B cell (primary cell): Measurements from ENCODE around the gene BCAM. TPM values are rescaled to one million over a fixed set of nuclear protein-coding genes. Genes with fewer than 3 reads are reported as not detected.

ENCODE experiments used
- ATAC-seq: fragments of 200-7000 bp; cut with Tn5 transposase; one replicate; pipeline ENCODE4 v1.10.0; 2021; ENCODE audit warnings: low read depth, mild to moderate bottlenecking, moderate number of reproducible peaks, moderate library complexity
- CTCF ChIA-PET: fragments of 350-600 bp; sonication (Branson Sonifier 250); formaldehyde crosslinking; loops from one replicate; lab custom pipeline; 2021; ENCODE audit warnings: antibody characterized with exemption, inconsistent platforms; lab: Charles Lee
- POLR2A ChIA-PET: fragments of 350-600 bp; sonication (Branson Sonifier 250); formaldehyde crosslinking; loops from one replicate; lab custom pipeline; 2021; ENCODE audit warnings: antibody characterized with exemption; lab: Charles Lee
- DNase-seq: peaks from one replicate; pipeline ENCODE4 v3.0.0; 2013
- H2AFZ ChIP-seq: 2 replicates; pipeline ENCODE4 v1.6.1; 2012; ENCODE audit warnings: mild to moderate bottlenecking, low read depth, low read length; ENCODE audit not compliant: insufficient read depth, poor library complexity, severe bottlenecking
- H3K27ac ChIP-seq, 2 donors: 1 replicate in 1 of 2; 2 replicates in 1 of 2; pipeline ENCODE4 v1.5.1; 2012 to 2013; ENCODE audit warnings: low read length in 2 of 2, mild to moderate bottlenecking in 2 of 2, moderate library complexity in 1 of 2
- H3K27me3 ChIP-seq, 4 experiments: fragments of 200-600 bp in 1 of 4; sonication (generic) in 1 of 4; replicated peaks in 1 of 4; 1 replicate in 2 of 4; 2 replicates in 2 of 4; pipeline versions ENCODE4 v1.6.1 to v1.7.0; 2013 to 2016; ENCODE audit warnings: low read length in 3 of 4, mild to moderate bottlenecking in 2 of 4, mixed read lengths in 1 of 4, moderate library complexity in 1 of 4; ENCODE audit not compliant: insufficient read depth in 4 of 4, control insufficient read depth in 3 of 4; ENCODE audit errors: control extremely low read depth in 1 of 4
- H3K36me3 ChIP-seq, 2 experiments: replicated peaks in 1 of 2; 1 replicate in 1 of 2; 2 replicates in 1 of 2; pipeline versions ENCODE4 v1.6.1 to v1.7.1; 2013; ENCODE audit warnings: low read length in 1 of 2; ENCODE audit not compliant: insufficient read depth in 2 of 2, control insufficient read depth in 1 of 2; ENCODE audit errors: control extremely low read depth in 1 of 2, extremely low read depth in 1 of 2
- H3K4me1 ChIP-seq, 2 donors: fragments of 200-600 bp in 1 of 2; sonication (generic) in 1 of 2; 1 replicate in 1 of 2; 2 replicates in 1 of 2; pipeline versions ENCODE4 v1.5.1 to v1.6.1; 2013 to 2017; ENCODE audit warnings: low read length in 2 of 2; ENCODE audit not compliant: control insufficient read depth in 2 of 2, insufficient read depth in 2 of 2
- H3K4me2 ChIP-seq: replicated peaks from 2 replicates; pipeline ENCODE3; 2012; ENCODE audit warnings: mild to moderate bottlenecking, low read depth, low read length; ENCODE audit not compliant: poor library complexity, severe bottlenecking
- H3K4me3 ChIP-seq, 5 experiments: fragments of 200-600 bp in 1 of 5; sonication (generic) in 1 of 5; 1 replicate in 3 of 5; 2 replicates in 2 of 5; pipeline versions ENCODE4 v1.5.1 to v1.7.0; 2011 to 2016; ENCODE audit warnings: low read length in 4 of 5, mild to moderate bottlenecking in 4 of 5, low read depth in 2 of 5, control low read depth in 1 of 5, moderate library complexity in 1 of 5; ENCODE audit not compliant: insufficient read depth in 1 of 5; ENCODE audit errors: control extremely low read depth in 1 of 5, extremely low read depth in 1 of 5
- H3K79me2 ChIP-seq: fragments of 200-600 bp; sonication (generic); one replicate; pipeline ENCODE4 v1.6.0; 2016; ENCODE audit warnings: low read length; ENCODE audit not compliant: control insufficient read depth, insufficient read depth
- H3K9ac ChIP-seq: fragments of 200-600 bp; sonication (generic); 2 replicates; pipeline ENCODE4 v1.6.1; 2017; ENCODE audit warnings: mild to moderate bottlenecking, low read length, moderate library complexity
- H3K9me3 ChIP-seq, 3 donors: one replicate each; pipeline versions ENCODE4 v1.6.1 to v1.7.1; 2013; ENCODE audit warnings: low read length in 2 of 3; ENCODE audit not compliant: control insufficient read depth in 2 of 3, insufficient read depth in 1 of 3; ENCODE audit errors: control extremely low read depth in 1 of 3
- H4K20me1 ChIP-seq: 2 replicates; pipeline ENCODE4 v1.6.0; 2012; ENCODE audit warnings: mild to moderate bottlenecking, low read length; ENCODE audit not compliant: insufficient read depth, control insufficient read depth, poor library complexity, severe bottlenecking
- H3K27ac Mint-ChIP-seq: one replicate; pipeline ENCODE4 v1.8.0; 2021; ENCODE audit warnings: mixed read lengths
- H3K27me3 Mint-ChIP-seq: one replicate; pipeline ENCODE4 v1.8.0; 2021; ENCODE audit warnings: mixed read lengths
- H3K4me1 Mint-ChIP-seq: one replicate; pipeline ENCODE4 v1.8.0; 2021; ENCODE audit warnings: mixed read lengths
- H3K4me3 Mint-ChIP-seq: one replicate; pipeline ENCODE4 v1.8.0; 2021; ENCODE audit warnings: mixed read lengths
- H3K9me3 Mint-ChIP-seq: one replicate; pipeline ENCODE4 v1.8.0; 2022; ENCODE audit warnings: mixed read lengths; ENCODE audit not compliant: insufficient read depth
- EZH2 ChIP-seq: IDR thresholded peaks from 2 replicates; pipeline ENCODE4 v1.6.1; 2012; ENCODE audit warnings: borderline replicate concordance, low read depth, mild to moderate bottlenecking, moderate library complexity, low read length; ENCODE audit not compliant: insufficient read depth, poor library complexity, severe bottlenecking
- WGBS: methylation state at CpG from one replicate; pipeline ENCODE4 v1.1.5; 2013; ENCODE audit warnings: missing lambda C conversion rate; ENCODE audit not compliant: insufficient coverage; 5-methylcytosine and 5-hydroxymethylcytosine counted together
- intact Hi-C: fragments of 100-400 bp; cut with micrococcal nuclease; formaldehyde crosslinking; loops from one replicate; pipeline ENCODE4 v1.10.0; 2022
- polyA plus RNA-seq: library from polyadenylated mRNA; depleted of rRNA; stranded (reverse); fragments of >200 nt; gene quantifications from 2 replicates; pipeline ENCODE4 v1.2.3, GENCODE V29; 2012
- total RNA-seq, 2 donors: library from RNA; stranded (reverse); fragments of 120-200 nt in 1 of 2; gene quantifications; 1 replicate in 1 of 2; 2 replicates in 1 of 2; pipeline versions ENCODE4 v1.2.3 to v1.2.4, GENCODE V29; 2013 to 2022
- TF ChIP-seq, protein P1 (sequence below): fragments of 200-600 bp; IDR thresholded peaks from one replicate; pipeline ENCODE4 v1.8.0; 2022; ENCODE audit warnings: antibody characterized with exemption, mild to moderate bottlenecking

Gene BCAM
- total and polyA plus RNA-seq, 2 donors (not counting 1 experiment from before 2014, with no cell fraction given) = not detected

GRCh38 chr19:44848812-44849447, 40.0 kb downstream of the BCAM start:
- POLR2A ChIA-PET = no interaction called here
- Mint-ChIP-seq H3K9me3 (peaks cover 3% of the 10 kb centered on the region), H3K4me1 (peaks cover 22% of the 10 kb centered on the region), H3K27me3 (peaks cover 51% of the 10 kb centered on the region), H3K27ac (no peak overlapping the region), H3K4me3 (no peak overlapping the region)
- Histone ChIP-seq H3K36me3 (no peaks in the 10 kb centered on the region), H3K9ac (no peak overlapping the region), H3K4me3 (no peak overlapping the region), H3K27me3 (peaks cover 0 to 45% (median 19%) of the 10 kb centered on the region in 4 experiments), H3K4me2 (no peak overlapping the region), H3K4me1 (peaks cover 35% of the 10 kb centered on the region in 2 donors), H2AFZ (no peak overlapping the region), H3K9me3 (peaks cover 0 to 22% (median 0%) of the 10 kb centered on the region in 3 donors), H4K20me1 (no peaks in the 10 kb centered on the region), H3K79me2 (no peaks in the 10 kb centered on the region), H3K27ac (no peak overlapping the region)
- no peak for TF ChIP-seq EZH2
- TF ChIP-seq, protein P1, sequence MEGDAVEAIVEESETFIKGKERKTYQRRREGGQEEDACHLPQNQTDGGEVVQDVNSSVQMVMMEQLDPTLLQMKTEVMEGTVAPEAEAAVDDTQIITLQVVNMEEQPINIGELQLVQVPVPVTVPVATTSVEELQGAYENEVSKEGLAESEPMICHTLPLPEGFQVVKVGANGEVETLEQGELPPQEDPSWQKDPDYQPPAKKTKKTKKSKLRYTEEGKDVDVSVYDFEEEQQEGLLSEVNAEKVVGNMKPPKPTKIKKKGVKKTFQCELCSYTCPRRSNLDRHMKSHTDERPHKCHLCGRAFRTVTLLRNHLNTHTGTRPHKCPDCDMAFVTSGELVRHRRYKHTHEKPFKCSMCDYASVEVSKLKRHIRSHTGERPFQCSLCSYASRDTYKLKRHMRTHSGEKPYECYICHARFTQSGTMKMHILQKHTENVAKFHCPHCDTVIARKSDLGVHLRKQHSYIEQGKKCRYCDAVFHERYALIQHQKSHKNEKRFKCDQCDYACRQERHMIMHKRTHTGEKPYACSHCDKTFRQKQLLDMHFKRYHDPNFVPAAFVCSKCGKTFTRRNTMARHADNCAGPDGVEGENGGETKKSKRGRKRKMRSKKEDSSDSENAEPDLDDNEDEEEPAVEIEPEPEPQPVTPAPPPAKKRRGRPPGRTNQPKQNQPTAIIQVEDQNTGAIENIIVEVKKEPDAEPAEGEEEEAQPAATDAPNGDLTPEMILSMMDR = no peak
- DNase-seq = no peak
- intact Hi-C loops = loop anchor here (10.0 kb wide), 3 partner anchors 74 to 194 kb away; partner anchors contain the start of gene CBLC
- CTCF ChIA-PET = no interaction called here
- WGBS = 44% methylated on average over 12 of the region's 18 CpGs
- no peak for ATAC-seq

- 90% methylated on average over 8 of the region's 8 CpGs for WGBS
- POLR2A ChIA-PET = no interaction called here
- Histone ChIP-seq H2AFZ (no peak overlapping the region), H3K9me3 (peaks cover 0 to 20% (median 0%) of the 10 kb centered on the region in 3 donors), H3K4me3 (no peak overlapping the region), H3K4me1 (peaks cover 26% of the 10 kb centered on the region in 2 donors), H3K9ac (no peak overlapping the region), H3K79me2 (no peaks in the 10 kb centered on the region), H3K36me3 (no peaks in the 10 kb centered on the region), H3K4me2 (no peak overlapping the region), H3K27me3 (peaks cover 0 to 37% (median 15%) of the 10 kb centered on the region in 4 experiments), H3K27ac (no peak overlapping the region), H4K20me1 (no peaks in the 10 kb centered on the region)
- intact Hi-C loops = no loop called here
- DNase-seq (no peak), ATAC-seq (no peak)
- no peaks in the 10 kb centered on the region for H3K9me3 Mint-ChIP-seq
- TF ChIP-seq EZH2 = no peak
- TF ChIP-seq, protein P1 = no peak
- H3K4me3 Mint-ChIP-seq = no peak overlapping the region
- peaks cover 12% of the 10 kb centered on the region for H3K4me1 Mint-ChIP-seq
- H3K27ac Mint-ChIP-seq = no peak overlapping the region
- CTCF ChIA-PET = interaction anchor here (0.8 kb wide), 1 partner anchor 127 kb away, joined by 4 read pairs; no protein-coding TSS in a partner anchor
- peaks cover 47% of the 10 kb centered on the region for H3K27me3 Mint-ChIP-seq
Observed at GRCh38 chr19:44850641-44851109, 41.8 kb downstream of the BCAM start.
